Astrocyte of the hippocampus (primary cell): ENCODE measurements around the gene ROBO4.
A peak's percentile ranks its signal among the peaks of the same experiment; 100 is the strongest.

Experiments
- DNase-seq: peaks from one replicate; pipeline ENCODE4 v3.0.0; 2011; ENCODE audit warnings: low read depth, low spot score

The ROBO4 gene

GRCh38 chr11:124897674-124898262 lies at the start of gene ROBO4:
ROBO4 (minus strand) TSS chr11:124897865; CDS start chr11:124897795, 70 bp downstream.
- DNase-seq, result no peak

GRCh38 chr11:124946735-124947141 lies 49.1 kb upstream of the ROBO4 start:
- peak; percentile 39 for DNase-seq

- no peak for DNase-seq
Measured at GRCh38 chr11:124945826-124946225, 48.2 kb upstream of the ROBO4 start.

GRCh38 chr11:124944565-124944964 lies 46.9 kb upstream of the ROBO4 start:
- no peak for DNase-seq

- DNase-seq, result no peak
Measured at GRCh38 chr11:124943741-124944140, 46.1 kb upstream of the ROBO4 start.

- no peak for DNase-seq
Measured at GRCh38 chr11:124943254-124943616, 45.6 kb upstream of the ROBO4 start.

GRCh38 chr11:124942466-124943253 lies 45.0 kb upstream of the ROBO4 start:
- DNase-seq, result no peak

GRCh38 chr11:124941703-124942102 lies 44.0 kb upstream of the ROBO4 start:
- no peak for DNase-seq

GRCh38 chr11:124938970-124939369 lies 41.3 kb upstream of the ROBO4 start:
- DNase-seq, result no peak

GRCh38 chr11:124938206-124938765 lies 40.6 kb upstream of the ROBO4 start:
- no peak for DNase-seq

GRCh38 chr11:124937336-124937935 lies 39.8 kb upstream of the ROBO4 start:
- DNase-seq, result no peak

GRCh38 chr11:124935548-124936514 lies 38.2 kb upstream of the ROBO4 start, which contains the start of gene HEPACAM:
HEPACAM (minus strand) TSS chr11:124936047; CDS start chr11:124936006, 41 bp downstream.
- DNase-seq, result no peak

- DNase-seq, result peak; percentile 29
Measured at GRCh38 chr11:124934862-124935547, 37.3 kb upstream of the ROBO4 start.

- DNase-seq, result no peak
Measured at GRCh38 chr11:124930799-124931198, 33.1 kb upstream of the ROBO4 start.

- DNase-seq, result no peak
Measured at GRCh38 chr11:124928942-124929665, 31.4 kb upstream of the ROBO4 start.

GRCh38 chr11:124923296-124923695 lies 25.6 kb upstream of the ROBO4 start:
- DNase-seq, result no peak

GRCh38 chr11:124922831-124923230 lies 25.2 kb upstream of the ROBO4 start:
- no peak for DNase-seq

- DNase-seq, result peak; percentile 88
Measured at GRCh38 chr11:124920870-124921609, 23.4 kb upstream of the ROBO4 start.

- DNase-seq, result no peak
Measured at GRCh38 chr11:124920356-124920755, 22.7 kb upstream of the ROBO4 start.
